ENCODE data around the gene UBA1.

DNA sequence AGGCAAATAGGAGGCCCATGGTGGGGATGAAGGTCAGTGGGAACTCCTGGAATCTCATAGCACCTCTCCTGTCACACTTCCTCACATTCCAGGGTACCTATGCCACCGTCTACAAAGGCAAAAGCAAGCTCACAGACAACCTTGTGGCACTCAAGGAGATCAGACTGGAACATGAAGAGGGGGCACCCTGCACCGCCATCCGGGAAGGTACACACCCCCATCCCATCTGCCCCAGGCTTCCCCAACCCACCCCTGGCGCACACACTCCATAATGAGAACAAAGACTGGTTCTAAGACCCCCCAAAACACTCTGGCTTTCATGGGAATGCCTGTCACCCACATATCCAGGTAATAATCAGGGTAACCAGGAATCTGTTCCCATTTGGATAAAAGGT is 31.3 kb downstream of the UBA1 start:
- no peak for TF ChIP-seq CTCF (IDR thresholded peaks at IDR 0.05)
- no peak for TF ChIP-seq POLR2A (IDR thresholded peaks at IDR 0.05)
